Measurements from ENCODE around the gene CX3CL1. TPM values are rescaled to one million over a fixed set of nuclear protein-coding genes. Genes with fewer than 3 reads are reported as not detected.

Gene CX3CL1
- total and polyA plus RNA-seq, 2 donors (not counting 3 experiments of a cell fraction or from before 2014, with no cell fraction given) = 2.0 to 2.3 TPM

GRCh38 chr16:57371494-57372371 is 557 bp upstream of the CX3CL1 start:
- peaks cover 13% of the 10 kb centered on the region for H3K4me1 ChIP-seq (ENCODE audit: control insufficient read depth, extremely low read depth, insufficient read depth, low read length)
- dilution Hi-C loops (cut with MboI; ENCODE audit: extremely low pct_ligation_motif_present, low sequenced_read_pairs) (no loop called here), intact Hi-C loops (cut with micrococcal nuclease) (no loop called here)
- no peaks in the 10 kb centered on the region for H3K9me1 ChIP-seq (replicated peaks; ENCODE audit: control insufficient read depth, extremely low read depth, insufficient read depth, low read length)
- no peaks in the 10 kb centered on the region for H3K36me3 ChIP-seq (ENCODE audit: control insufficient read depth in 2 of 2, extremely low read depth in 1 of 2, insufficient read depth in 2 of 2, low read length in 2 of 2)
- H3K9ac ChIP-seq (replicated peaks; ENCODE audit: extremely low read depth, insufficient read depth, low read length) = no peak overlapping the region
- TF ChIP-seq POLR2AphosphoS5 (IDR thresholded peaks at IDR 0.05; ENCODE audit: insufficient read depth, low read depth, low read length) (no peak), MYC (IDR thresholded peaks at IDR 0.05; ENCODE audit: low read depth, low read length) (no peak), CTCF (IDR thresholded peaks at IDR 0.05; ENCODE audit: extremely low read depth in 1 of 2, insufficient read depth in 1 of 2, low read depth in 1 of 2, low read length in 2 of 2) (no peak), EZH2 (IDR thresholded peaks at IDR 0.05; ENCODE audit: borderline replicate concordance, low read depth, low read length, severe bottlenecking) (no peak), GATA2 (IDR thresholded peaks at IDR 0.05; ENCODE audit: insufficient read depth, insufficient read length, low read depth, low read length) (no peak), MAX (IDR thresholded peaks at IDR 0.05; ENCODE audit: insufficient read depth, insufficient read length) (no peak), JUN (IDR thresholded peaks at IDR 0.05; ENCODE audit: borderline replicate concordance, insufficient read depth, insufficient read length, low read depth) (no peak)
- H3K27ac ChIP-seq (ENCODE audit: insufficient read depth, low read depth, low read length) = no peak overlapping the region
- CTCF ChIA-PET = interaction anchor here (0.6 to 1.7 kb wide), 2 partner anchors 11 to 38 kb away, joined by 3 to 7 read pairs; no protein-coding TSS in a partner anchor
- no TSS peak for BruUV-seq (replicated peaks)
- FAIRE-seq (no peak), DNase-seq (ENCODE audit: low read depth, low spot score) (no peak)
- H3K4me3 ChIP-seq (replicated peaks in 1 of 3; ENCODE audit: insufficient read depth in 1 of 3, low read depth in 1 of 3, low read length in 3 of 3) = no peak overlapping the region
- POLR2A ChIA-PET = no interaction called here
- H3K27me3 ChIP-seq (ENCODE audit: control insufficient read depth in 2 of 2, insufficient read depth in 2 of 2, low read length in 2 of 2) = peaks cover 4% of the 10 kb centered on the region in 2 experiments
- H4K20me1 ChIP-seq (replicated peaks; ENCODE audit: control insufficient read depth, extremely low read depth, insufficient read depth, low read length) = no peaks in the 10 kb centered on the region
- H3K4me2 ChIP-seq (ENCODE audit: insufficient read depth, low read length) = no peak overlapping the region
- H3K79me2 ChIP-seq (ENCODE audit: control insufficient read depth, insufficient read depth, low read length) = no peaks in the 10 kb centered on the region
- H3K9me3 ChIP-seq (replicated peaks; ENCODE audit: control insufficient read depth, insufficient read depth, low read length) = no peaks in the 10 kb centered on the region
- H2AFZ ChIP-seq (ENCODE audit: low read depth, low read length) = no peak overlapping the region

All from endothelial cell of umbilical vein (primary cell).